Dendritic cell treated with granulocyte-macrophage colony-stimulating factor and Interleukin-4, amounts not matched to agents 40 ng/mL and 50 ng/mL, for 4 days (primary cell): ENCODE results near the gene ZNF687.
"Not testable (repeated sequence)": the region's sequence is repeated elsewhere in the genome, so short reads cannot be mapped to it uniquely, and the experiment has no call there.

Experiments used
- H3K27ac Mint-ChIP-seq: one replicate; pipeline ENCODE4 v1.8.0; 2022; ENCODE audit warnings: mild to moderate bottlenecking, mixed read lengths
- H3K27me3 Mint-ChIP-seq: one replicate; pipeline ENCODE4 v1.8.0; 2022; ENCODE audit warnings: mild to moderate bottlenecking, mixed read lengths
- H3K36me3 Mint-ChIP-seq: one replicate; pipeline ENCODE4 v1.8.0; 2022; ENCODE audit warnings: low read depth, mixed read lengths
- H3K4me1 Mint-ChIP-seq: one replicate; pipeline ENCODE4 v1.8.0; 2022; ENCODE audit warnings: low read depth, mixed read lengths
- H3K4me3 Mint-ChIP-seq: one replicate; pipeline ENCODE4 v1.8.0; 2022; ENCODE audit warnings: mild to moderate bottlenecking, moderate library complexity, mixed read lengths
- H3K9me3 Mint-ChIP-seq: one replicate; pipeline ENCODE4 v1.8.0; 2022; ENCODE audit warnings: mixed read lengths
- intact Hi-C: fragments of 100-400 bp; cut with micrococcal nuclease; formaldehyde crosslinking; loops from one replicate; pipeline ENCODE4 v1.15.0; 2022

ZNF687 gene

GRCh38 chr1:151265446-151266236 lies 16.5 kb upstream of the ZNF687 start:
- Mint-ChIP-seq H3K9me3 (no peaks in the 10 kb centered on the region), H3K36me3 (peaks cover 93% of the 10 kb centered on the region), H3K27ac (no peak overlapping the region), H3K4me3 (no peak overlapping the region), H3K4me1 (peaks cover 12% of the 10 kb centered on the region), H3K27me3 (no peaks in the 10 kb centered on the region)
- intact Hi-C loops, result no loop called here

- no peak overlapping the region for H3K27ac Mint-ChIP-seq
- H3K4me3 Mint-ChIP-seq, result no peak overlapping the region
- peaks cover 14% of the 10 kb centered on the region for H3K4me1 Mint-ChIP-seq
- H3K36me3 Mint-ChIP-seq, result peaks cover 96% of the 10 kb centered on the region
- H3K9me3 Mint-ChIP-seq, result no peaks in the 10 kb centered on the region
- H3K27me3 Mint-ChIP-seq, result no peaks in the 10 kb centered on the region
- intact Hi-C loops, result no loop called here
Observed at GRCh38 chr1:151266315-151266714, 15.8 kb upstream of the ZNF687 start.

- H3K4me1 Mint-ChIP-seq, result peaks cover 18% of the 10 kb centered on the region
- H3K9me3 Mint-ChIP-seq, result no peaks in the 10 kb centered on the region
- no peak overlapping the region for H3K27ac Mint-ChIP-seq
- no peak overlapping the region for H3K4me3 Mint-ChIP-seq
- no peaks in the 10 kb centered on the region for H3K27me3 Mint-ChIP-seq
- intact Hi-C loops, result no loop called here
- H3K36me3 Mint-ChIP-seq, result peaks cover 96% of the 10 kb centered on the region
Observed at GRCh38 chr1:151266821-151267220, 15.3 kb upstream of the ZNF687 start.

- no peak overlapping the region for H3K27ac Mint-ChIP-seq
Observed at GRCh38 chr1:151267760-151268159, 14.3 kb upstream of the ZNF687 start.

GRCh38 chr1:151273924-151274466 lies 8.1 kb upstream of the ZNF687 start:
- peaks cover 35% of the 10 kb centered on the region for H3K4me1 Mint-ChIP-seq
- no peaks in the 10 kb centered on the region for H3K27me3 Mint-ChIP-seq
- no peaks in the 10 kb centered on the region for H3K9me3 Mint-ChIP-seq
- peaks cover 46% of the 10 kb centered on the region for H3K36me3 Mint-ChIP-seq
- no peak overlapping the region for H3K27ac Mint-ChIP-seq
- intact Hi-C loops, result no loop called here
- no peak overlapping the region for H3K4me3 Mint-ChIP-seq

More at GRCh38 chr1:151267760-151268159, 14.3 kb upstream of the ZNF687 start:
- intact Hi-C loops, result no loop called here
- Mint-ChIP-seq H3K9me3 (no peaks in the 10 kb centered on the region), H3K4me3 (no peak overlapping the region), H3K27me3 (no peaks in the 10 kb centered on the region), H3K4me1 (peaks cover 18% of the 10 kb centered on the region), H3K36me3 (peaks cover 96% of the 10 kb centered on the region)

GRCh38 chr1:151275341-151275740 lies 6.8 kb upstream of the ZNF687 start:
- Mint-ChIP-seq H3K36me3 (peaks cover 32% of the 10 kb centered on the region), H3K4me1 (peaks cover 37% of the 10 kb centered on the region)
- intact Hi-C loops, H3K4me3 Mint-ChIP-seq, H3K27me3 Mint-ChIP-seq, H3K27ac Mint-ChIP-seq, H3K9me3 Mint-ChIP-seq: not testable (repeated sequence)

GRCh38 chr1:151277249-151277648 lies 4.8 kb upstream of the ZNF687 start:
- H3K36me3 Mint-ChIP-seq, result peaks cover 27% of the 10 kb centered on the region
- peak overlapping the region; percentile 4 for H3K4me3 Mint-ChIP-seq
- H3K27me3 Mint-ChIP-seq, result no peaks in the 10 kb centered on the region
- H3K4me1 Mint-ChIP-seq, result peaks cover 31% of the 10 kb centered on the region
- intact Hi-C loops, result no loop called here
- H3K9me3 Mint-ChIP-seq, result no peaks in the 10 kb centered on the region
- peak overlapping the region; percentile 12 for H3K27ac Mint-ChIP-seq

- peak overlapping the region; percentile 96 for H3K27ac Mint-ChIP-seq
- no peaks in the 10 kb centered on the region for H3K27me3 Mint-ChIP-seq
- no peaks in the 10 kb centered on the region for H3K9me3 Mint-ChIP-seq
- H3K4me3 Mint-ChIP-seq, result peak overlapping the region; percentile 97
- intact Hi-C loops, result loop anchor here (2.0 kb wide), 1 partner anchor 27 kb away; the partner anchor contains the start of gene PSMD4
- H3K4me1 Mint-ChIP-seq, result peaks cover 45% of the 10 kb centered on the region
- H3K36me3 Mint-ChIP-seq, result peaks cover 45% of the 10 kb centered on the region
Observed at GRCh38 chr1:151281225-151281968, 702 bp upstream of the ZNF687 start.

GRCh38 chr1:151282883-151283725 lies 1.0 kb downstream of the ZNF687 start:
- peaks cover 30% of the 10 kb centered on the region for H3K4me1 Mint-ChIP-seq
- no peaks in the 10 kb centered on the region for H3K27me3 Mint-ChIP-seq
- no peaks in the 10 kb centered on the region for H3K9me3 Mint-ChIP-seq
- intact Hi-C loops, result loop anchor here (2.0 kb wide), 1 partner anchor 44 kb away; the partner anchor contains the start of gene PI4KB
- peak overlapping the region; percentile 97 for H3K4me3 Mint-ChIP-seq
- peaks cover 62% of the 10 kb centered on the region for H3K36me3 Mint-ChIP-seq
- H3K27ac Mint-ChIP-seq, result peak overlapping the region; percentile 96

- Mint-ChIP-seq H3K4me1 (peaks cover 35% of the 10 kb centered on the region), H3K4me3 (peak overlapping the region; percentile 97), H3K27ac (peak overlapping the region; percentile 96), H3K36me3 (peaks cover 72% of the 10 kb centered on the region), H3K27me3 (no peaks in the 10 kb centered on the region), H3K9me3 (no peaks in the 10 kb centered on the region)
- intact Hi-C loops, result no loop called here
Observed at GRCh38 chr1:151284013-151284577, 2.0 kb downstream of the ZNF687 start.

- Mint-ChIP-seq H3K4me3 (no peak overlapping the region), H3K36me3 (peaks cover 91% of the 10 kb centered on the region), H3K27ac (no peak overlapping the region), H3K9me3 (no peaks in the 10 kb centered on the region), H3K27me3 (no peaks in the 10 kb centered on the region), H3K4me1 (peaks cover 46% of the 10 kb centered on the region)
- intact Hi-C loops, result no loop called here
Observed at GRCh38 chr1:151286619-151287340, 4.7 kb downstream of the ZNF687 start.

GRCh38 chr1:151287341-151287699 lies 5.2 kb downstream of the ZNF687 start:
- intact Hi-C loops, result no loop called here
- Mint-ChIP-seq H3K36me3 (peaks cover 91% of the 10 kb centered on the region), H3K27ac (no peak overlapping the region)

More at GRCh38 chr1:151287341-151287699, 5.2 kb downstream of the ZNF687 start:
- Mint-ChIP-seq H3K9me3 (no peaks in the 10 kb centered on the region), H3K27me3 (no peaks in the 10 kb centered on the region), H3K4me3 (no peak overlapping the region), H3K4me1 (peaks cover 46% of the 10 kb centered on the region)
